ENCODE measurements around the gene PKD1.
"Not testable (repeated sequence)": the region's sequence is repeated elsewhere in the genome, so short reads cannot be mapped to it uniquely, and the experiment has no call there.

The PKD1 gene

DNA sequence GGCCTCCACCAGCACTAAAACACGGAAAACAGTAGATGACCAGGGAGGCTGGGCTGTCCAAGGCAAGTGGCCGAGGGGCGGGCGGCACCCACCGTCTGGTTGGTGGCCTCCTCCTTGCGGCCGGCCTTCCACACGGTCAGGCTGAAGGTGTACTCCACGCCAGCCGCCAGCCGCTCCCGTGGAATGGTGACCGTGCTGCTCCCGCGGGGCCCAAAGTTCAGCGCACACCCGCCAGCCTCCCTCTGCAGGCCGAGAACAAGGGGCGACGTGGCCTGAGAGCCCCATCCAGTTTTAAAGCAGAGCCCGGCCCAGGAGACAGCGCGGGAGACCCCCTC, 27.9 kb downstream of the PKD1 start:
- ATAC-seq, DNase-seq: not testable (repeated sequence)

DNA sequence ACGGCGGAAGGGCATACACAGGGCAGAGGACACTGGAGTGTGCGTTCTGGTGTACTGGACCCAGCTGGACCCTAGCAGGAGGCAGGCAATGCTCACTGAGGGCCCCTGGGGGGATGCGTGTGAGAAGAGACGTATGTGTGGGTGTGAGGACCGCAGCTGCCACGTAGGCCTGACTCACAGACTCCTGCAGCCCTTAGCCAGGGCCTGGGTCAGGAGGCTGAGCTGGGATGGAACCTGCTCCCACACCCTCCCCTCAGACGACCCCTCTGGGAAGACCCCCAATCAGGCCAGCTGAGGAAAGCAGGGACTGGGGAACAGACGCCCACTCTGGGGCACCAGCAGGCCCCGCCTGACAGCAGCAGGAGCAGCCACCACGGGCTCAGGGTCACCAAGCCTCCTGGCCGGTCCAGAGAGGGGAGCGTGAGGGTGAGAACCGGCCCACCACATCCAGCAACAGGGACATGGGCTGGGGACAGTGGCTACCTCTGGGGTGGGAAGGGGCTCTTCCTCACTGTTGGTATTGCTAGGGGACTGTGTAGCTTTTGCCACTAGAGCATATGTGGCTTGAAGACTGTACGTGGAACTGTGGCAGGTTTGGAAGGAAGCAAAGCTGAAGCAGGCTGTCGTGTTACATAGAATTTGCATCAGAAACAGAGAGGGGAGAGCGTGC, 28.4 kb downstream of the PKD1 start:
- DNase-seq, ATAC-seq: not testable (repeated sequence)

DNA sequence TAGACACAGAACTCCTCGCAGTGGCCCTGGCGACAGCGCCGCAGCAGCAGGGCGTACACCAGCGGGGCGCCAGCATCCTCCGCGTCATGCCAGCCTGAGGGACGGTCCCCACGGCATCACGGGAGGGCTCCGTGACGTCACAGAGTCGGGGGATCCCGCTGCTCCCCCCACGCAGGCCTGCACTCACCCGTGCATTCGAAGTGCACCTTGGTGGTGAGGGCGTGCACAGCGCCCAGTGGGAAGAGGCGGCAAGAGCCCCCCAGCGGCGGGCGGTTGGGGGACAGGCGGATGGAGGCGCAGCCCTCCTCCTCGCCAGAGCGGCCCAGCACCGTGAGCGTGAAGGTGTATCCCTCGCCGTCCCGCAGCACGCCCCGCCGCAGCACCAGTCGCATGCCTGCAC, 29.5 kb downstream of the PKD1 start:
- not testable (repeated sequence) for DNase-seq, ATAC-seq

DNA sequence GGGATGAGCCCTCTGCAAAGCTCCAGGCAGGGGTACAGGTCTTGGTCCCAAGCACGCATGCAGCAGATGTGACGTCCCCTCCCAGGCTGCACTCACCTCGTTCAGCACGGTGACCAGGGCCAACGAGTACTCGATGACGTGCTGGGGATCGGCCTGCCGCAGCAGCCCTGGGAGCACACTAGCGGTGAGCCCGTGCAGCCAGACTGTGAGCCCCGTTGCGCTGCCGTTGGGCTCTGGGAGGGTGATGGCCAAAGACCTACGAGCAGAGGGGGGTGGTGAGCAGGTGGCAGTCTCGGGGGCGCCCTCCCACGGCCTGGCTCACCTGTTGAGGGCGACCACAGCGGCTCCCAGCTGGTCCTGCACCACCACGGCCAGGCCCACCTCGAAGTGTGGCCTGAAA, 29.9 kb downstream of the PKD1 start:
- DNase-seq, ATAC-seq: not testable (repeated sequence)

DNA sequence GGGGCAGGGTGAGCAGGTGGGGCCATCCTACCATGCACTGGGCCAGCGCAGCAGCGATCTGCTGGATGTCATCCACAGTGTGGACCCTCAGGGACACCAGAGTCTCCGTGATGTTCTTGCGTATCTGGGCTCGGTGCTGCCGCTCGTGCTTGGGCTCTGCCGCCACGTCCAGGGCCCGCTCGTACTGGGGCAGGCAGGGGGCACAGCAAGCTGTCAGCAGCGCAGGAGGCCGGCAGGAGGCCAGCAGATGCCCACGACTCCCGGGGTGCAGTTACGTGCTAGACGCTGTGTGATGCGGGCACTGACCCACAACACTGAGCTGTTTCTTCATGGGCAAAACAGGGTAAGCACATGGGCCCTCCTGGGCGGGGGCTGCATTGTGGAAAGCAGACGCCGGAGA, 30.4 kb downstream of the PKD1 start:
- DNase-seq, ATAC-seq: not testable (repeated sequence)

DNA sequence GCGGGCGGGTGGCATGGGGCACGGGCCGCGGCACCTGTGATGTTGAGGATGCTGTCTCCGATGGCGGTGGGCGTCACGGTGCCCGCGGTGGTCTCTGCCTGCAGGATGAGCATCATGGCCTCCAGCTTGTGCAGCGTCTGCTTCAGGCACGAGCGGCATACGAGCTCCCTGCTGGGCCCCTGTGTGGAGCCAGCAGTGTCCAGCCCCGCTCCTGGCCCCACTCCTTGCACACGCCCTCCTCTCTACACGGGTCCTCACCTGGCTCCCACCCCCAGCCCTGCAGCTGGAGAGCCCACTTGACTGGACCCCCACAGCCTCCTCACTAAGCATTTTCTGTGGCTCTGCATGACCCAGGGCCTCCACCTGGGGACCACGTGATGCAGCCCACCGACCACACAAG, 31.2 kb downstream of the PKD1 start:
- ATAC-seq: peak; percentile 23
- DNase-seq: not testable (repeated sequence)

DNA sequence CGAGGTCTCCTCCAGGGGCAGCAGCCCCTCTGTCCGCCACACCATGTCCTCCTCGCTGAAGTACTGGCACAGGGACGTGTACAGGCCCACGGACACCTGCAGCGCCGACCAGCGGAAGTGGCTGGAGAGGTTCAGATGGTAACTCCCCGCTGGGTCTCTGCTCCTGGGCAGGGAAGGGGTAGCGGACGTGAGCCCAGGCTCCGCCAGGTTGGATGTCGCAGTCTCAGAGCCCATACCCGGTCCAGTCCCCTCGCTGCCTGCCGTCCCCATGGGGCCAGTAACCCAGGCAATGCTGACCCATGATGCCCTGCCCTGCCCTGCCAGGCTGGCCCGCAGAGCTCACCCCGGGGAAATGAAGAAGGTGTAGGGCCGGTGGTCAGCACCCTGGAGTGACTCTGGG, 33.2 kb downstream of the PKD1 start:
- no peak for DNase-seq
- ATAC-seq: no peak

DNA sequence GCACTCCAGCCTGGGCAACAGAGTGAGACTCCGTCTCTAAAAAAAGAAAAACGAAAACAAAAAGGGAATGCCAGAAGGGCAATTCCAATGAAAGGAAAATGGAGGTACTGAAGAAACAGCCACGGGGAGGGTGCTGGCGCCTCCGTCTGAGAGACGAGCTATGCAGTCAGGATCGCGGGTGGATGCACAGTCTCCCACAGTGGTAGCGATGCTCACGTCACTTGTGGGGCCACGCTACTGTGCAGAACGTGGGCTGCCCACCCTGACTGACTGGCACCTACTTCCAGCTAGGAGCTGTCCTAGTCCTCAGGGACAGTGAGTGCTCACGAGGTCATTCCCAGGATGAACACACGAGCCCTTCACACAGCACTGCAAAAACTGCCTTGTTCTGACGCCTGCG, 34.1 kb downstream of the PKD1 start:
- not testable (repeated sequence) for ATAC-seq

DNA sequence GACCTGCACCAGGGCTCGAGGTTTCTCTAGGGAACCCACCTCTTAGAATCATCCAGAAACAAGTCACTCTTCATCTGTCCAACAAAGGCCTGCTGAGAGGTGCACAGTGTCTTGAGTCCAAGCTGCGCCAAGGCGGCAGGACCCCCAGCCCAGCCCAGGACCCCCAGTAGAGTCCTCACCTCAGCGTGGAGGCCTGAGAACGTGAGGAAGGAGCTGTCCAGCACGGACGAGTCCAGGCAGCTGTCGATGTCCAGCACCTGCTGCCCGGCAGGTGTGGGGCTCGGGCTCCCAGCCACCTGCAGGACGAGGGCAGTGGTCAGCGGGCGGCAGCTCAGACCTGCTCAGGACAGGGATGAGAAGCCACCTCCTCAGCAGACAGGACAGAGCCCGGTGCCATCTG, 38.0 kb downstream of the PKD1 start:
- DNase-seq, ATAC-seq: not testable (repeated sequence)

More for the DNA sequence above, 34.1 kb downstream of the PKD1 start:
- DNase-seq: not testable (repeated sequence)

DNA sequence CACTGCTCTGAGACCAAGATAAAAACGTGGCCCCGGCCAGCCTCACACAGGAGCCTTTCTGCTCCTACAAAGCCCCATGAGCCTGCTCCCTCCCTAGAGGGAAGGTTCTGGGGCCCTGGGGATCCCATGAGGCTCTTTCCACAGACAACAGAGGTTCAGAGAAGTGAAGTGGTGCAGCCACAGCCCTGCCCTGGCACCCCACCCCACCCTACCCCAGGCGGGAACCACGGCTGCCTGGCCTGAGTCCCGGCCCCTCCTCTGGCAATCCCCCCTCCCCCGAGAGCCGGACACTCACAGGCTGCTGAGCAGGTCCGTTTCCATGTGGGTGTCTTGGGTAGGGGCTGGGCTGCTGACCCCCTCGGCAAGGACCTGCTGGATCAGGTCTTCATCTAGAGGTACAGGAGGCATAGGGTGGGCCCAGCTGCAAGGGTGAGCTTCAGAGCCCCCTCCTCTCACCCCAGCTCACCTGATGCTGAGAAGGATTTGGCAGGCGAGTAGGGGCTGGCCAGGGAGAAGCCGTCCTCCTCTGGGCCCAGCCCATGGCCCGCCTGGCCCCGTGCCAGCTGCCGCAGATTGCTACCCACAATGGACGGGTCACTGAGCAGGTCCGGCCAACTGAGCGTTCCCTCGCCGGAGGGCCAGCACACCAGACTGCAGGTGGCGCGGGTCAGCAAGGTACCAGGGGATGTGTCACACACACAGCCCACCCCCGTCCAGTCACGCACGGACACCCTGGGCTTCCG, 38.7 kb downstream of the PKD1 start:
- no peak for DNase-seq
- no peak for ATAC-seq

DNA sequence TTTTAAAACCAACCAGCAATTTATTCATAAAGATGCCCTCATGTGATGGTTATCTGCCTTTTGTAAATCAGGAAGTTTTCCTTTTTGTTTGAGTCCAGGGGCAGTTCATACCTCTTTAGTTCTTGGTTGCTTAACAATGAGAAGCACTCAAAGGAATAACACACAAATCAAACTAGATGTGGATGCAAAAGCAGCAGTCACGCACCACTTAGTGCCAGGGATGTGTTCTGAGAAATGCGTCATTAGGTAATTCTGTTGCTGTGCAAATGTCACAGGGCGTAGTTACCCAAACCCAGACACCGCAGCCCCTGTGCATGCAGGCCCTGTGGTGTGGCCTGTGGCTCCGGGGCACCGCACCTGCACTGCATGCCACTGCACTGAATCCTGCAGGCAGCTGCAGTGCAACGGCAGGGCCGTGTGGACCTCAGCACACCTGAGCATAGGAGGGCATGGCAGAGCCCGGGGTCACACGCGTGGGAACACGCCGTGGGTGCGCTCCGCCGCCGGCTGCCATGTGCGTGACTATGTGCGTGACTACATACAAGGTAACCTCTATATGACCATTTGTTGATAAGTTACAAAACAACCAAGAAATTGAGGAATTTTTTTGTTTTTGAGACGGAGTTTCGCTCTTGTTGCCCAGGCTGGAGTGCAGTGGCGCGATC, 39.6 kb downstream of the PKD1 start:
- ATAC-seq: no peak
- DNase-seq: no peak

DNA sequence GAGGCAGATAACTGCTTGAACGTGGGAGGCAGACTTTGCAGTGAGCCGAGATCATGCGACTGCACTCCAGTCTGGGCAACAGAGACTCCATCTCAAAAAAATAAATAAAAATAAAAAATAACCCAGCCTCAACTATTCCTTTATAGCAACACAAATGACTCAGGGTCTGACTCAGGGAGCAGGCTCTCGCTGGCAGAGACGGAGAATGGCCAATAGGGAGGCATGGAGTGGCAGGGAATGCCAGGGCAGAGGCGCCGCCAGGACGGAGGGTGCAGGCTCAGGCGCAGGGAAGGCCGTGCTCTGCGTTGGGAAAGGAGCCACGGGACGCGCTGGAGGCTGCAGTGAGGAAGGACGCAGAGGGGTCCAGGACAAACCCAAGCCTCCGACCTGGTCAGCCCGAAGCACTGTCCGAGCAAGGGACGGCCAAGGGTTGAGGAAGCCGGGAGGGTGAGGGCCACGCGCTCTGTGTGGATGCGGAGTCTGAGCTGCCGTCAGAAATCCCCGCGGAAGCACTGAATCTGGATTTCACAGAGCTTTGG, 40.3 kb downstream of the PKD1 start:
- no peak for ATAC-seq
- DNase-seq: no peak

DNA sequence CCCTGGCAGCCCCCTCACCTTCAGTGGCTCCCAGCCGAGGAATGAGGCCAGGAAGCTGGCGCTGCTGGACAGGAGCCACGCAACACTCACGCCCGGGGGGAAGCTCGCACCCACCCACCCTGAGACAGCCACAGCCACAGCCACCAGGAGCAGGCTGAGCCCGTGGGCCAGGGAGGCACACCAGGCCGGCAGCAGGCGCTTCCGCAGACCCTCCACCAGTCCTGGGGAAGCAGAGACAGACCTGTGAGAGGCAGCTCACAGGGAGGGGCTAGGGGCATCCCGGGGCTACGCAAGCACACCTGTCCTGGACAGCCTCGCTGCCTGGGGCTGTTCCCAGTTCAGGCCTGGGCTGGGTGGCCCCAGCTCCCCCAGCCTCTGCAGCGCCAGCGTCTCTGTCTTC, 41.9 kb downstream of the PKD1 start:
- DNase-seq (no peak), ATAC-seq (no peak)

DNA sequence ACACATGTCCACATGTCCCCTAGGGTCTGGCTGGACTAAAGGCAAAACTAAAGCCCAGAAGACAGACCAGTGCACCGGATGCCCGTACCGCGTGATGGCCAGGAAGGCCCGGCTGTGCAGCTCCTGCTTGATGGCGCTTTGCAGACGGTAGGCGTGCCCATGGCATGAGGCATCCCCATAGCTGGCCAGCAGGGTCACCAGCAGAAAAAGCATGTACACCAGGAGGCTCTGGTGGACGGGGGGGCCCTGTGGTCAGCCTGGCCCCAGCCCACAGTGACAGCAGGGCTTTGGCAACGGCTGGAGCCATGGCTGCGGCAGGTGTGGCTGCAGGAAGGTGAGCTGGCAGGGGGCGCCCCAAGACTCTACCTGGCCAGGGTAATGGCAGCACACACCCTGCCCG, 42.8 kb downstream of the PKD1 start:
- DNase-seq (no peak), ATAC-seq (no peak)

DNA sequence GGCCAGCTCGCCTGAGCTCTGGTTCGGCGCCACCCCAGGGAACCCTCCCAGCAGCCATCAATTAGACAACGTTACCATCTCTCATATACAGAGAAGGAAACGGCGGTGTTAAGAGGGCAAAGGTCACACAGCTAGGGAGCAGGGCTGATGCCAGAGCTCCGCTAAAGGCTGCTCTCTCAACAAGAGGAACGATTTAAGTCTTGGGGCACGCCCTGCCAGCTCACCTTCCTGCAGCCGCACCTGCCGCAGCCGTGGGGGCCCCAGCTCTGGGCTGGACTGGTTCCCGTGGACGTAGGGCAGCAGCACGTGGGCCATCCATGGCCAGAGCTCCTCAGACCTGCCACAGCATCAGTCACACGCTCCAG, 43.5 kb downstream of the PKD1 start:
- no peak for ATAC-seq
- no peak for DNase-seq

DNA sequence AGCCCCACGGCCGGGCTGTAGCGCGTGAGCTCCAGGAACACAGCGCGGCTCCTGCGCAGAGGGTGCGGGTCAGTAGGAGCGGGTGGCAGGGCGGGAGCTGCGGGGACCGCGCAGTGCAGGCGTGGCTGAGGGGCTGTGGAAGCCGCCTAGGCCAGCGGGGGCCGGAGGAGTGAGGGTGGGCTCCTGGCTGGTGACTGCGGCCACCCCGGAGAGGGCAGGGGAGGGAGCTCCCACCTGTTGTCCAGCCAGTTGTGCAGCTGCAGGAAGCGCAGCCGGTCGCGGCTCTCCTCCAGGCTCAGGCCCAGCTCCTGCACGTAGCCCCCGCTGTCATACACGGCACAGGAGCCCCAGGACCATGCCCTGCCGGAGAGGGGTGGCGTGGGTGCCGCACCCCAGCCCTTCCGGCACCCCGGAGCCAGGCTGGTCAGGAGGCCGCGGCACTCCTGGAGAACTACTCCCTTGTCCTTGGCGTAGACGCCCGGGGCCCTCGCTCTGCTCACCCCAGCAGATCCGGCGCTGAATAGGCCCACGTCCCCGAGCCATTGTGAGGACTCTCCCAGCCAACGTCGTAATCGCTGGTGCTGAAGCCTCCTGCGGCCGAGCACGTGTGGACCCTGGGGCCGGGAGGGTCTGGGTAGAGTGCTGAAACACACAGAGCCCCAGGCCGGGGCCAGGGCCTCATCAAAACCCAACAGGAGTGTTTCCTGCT, 44.0 kb downstream of the PKD1 start:
- DNase-seq: no peak
- ATAC-seq: no peak

DNA sequence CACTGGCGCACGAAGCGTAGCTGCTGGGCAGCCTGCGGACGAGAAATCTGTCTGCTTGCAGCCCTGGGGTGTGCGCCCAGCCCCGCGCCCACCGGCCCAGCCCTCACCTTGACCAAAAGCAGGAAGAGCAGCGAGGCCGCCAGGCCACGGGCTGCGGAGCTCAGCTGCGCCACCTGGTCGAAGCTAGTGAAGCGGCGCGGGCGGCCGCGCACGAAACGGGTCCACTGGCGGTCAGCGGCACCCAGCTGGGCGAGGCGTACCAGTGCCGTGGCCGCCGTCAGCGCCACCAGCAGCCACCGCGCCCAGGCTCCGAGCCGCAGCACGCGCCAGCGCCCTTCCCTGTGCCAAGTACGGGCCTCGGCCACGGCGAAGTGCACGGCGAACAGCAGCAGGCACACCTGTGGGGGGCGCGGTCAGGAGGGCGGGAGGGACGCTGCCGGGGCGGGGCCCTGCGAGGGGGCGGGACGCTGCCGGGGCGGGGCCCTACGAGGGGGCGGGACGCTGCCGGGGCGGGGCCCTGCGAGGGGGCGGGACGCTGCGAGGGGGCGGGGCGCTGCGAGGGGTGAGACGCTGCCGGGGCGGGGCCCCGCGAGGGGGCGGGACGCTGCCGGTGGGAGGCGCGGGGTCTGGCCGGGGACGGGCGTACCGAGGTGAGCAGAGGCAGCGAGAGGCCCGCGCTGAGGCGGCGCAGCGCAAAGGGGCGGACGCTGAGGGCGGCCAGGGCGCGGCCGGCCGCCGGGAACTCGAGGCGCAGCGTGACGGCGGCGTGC, 44.7 kb downstream of the PKD1 start:
- no peak for ATAC-seq
- DNase-seq: peak; percentile 17

DNA sequence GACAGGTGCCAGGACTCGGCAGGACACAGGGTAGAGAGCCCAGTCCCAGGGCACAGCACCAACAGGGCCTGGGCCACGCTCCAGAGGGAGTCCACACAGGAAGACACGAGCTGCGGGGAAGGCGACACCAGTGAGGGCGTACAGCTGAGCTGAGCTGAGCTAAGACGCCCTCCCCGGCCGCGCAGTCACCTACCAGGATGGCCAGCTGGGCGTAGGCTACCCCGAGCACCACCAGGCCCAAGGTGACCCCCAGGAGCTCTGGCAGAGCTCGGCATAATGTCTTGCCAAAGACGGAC, 45.3 kb downstream of the PKD1 start:
- DNase-seq (no peak), ATAC-seq (no peak)

DNA sequence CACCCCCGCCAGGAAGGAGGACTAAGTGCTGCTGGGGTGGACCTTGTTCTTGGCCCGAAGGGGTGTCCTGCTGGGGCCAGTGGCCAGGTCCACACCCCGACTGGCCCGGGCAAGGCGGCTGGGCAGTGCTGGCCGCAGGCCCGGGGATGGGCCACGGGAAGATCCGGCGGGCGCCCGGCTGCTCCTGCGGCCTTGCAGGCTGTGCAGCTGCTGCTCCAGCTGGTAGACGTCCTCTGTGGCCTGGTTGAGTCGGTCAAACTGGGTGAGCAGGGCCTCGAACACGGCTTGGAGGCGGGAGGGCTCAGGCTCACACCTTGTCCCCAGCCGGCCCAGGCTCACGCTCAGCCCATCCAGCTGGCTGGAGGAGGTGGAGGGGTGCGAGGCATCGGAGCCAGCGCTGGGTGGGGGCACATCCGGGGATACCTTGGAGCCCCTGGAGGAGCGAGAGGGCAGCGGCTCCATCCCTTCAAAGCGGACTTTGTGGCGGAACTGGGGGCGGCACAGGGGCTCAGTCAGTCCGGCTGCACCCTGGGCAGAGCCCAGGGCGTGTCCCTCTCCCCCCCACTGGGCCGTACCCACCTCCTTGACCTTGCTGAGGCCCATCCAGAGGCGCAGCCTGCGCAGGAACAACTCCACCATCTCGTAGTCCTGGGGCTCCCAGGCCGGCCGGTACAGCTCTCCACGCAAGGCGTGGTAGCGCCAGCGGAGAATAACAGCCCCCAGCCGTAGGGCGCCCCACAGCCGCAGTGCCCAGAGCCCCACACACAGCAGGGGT, 45.8 kb downstream of the PKD1 start:
- DNase-seq: no peak
- ATAC-seq: no peak

DNA sequence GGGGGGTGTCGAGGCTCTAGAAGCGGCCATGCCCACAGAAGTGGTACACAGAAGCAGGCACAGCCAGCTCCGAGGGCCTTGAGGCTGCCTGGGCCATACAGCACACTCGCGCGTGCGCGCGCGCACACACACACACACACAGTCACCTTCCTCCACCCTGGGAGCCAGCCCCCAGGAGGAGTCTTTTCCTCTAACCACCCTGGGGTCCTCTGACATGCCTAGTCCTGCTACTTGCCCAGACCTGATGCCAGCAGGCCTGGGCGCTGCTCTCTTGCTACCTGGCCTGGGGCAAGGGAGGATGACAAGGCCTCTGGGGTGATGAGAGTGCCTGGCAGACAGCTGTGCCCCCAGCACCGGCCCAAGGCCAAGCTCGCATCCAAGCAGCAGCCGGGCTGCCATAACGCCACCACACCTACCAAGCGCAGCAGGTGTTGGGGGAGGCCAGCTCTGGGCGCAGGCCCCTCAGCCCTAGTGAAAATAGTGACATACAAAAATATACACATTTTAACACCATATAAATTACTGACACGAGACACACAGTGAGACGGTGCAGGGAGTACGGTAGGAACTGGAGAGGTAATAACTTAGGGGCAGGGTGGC, 46.8 kb downstream of the PKD1 start:
- no peak for ATAC-seq
- DNase-seq: no peak

All from stimulated activated naive CD8-positive, alpha-beta T cell treated with anti-CD3 and anti-CD28 coated beads, Interleukin-15, Interleukin-2, amounts not matched to agents 100 U/mL and 50 U/mL, for 24 hours (primary cell).